HEK293 (cell line): ENCODE data around the gene MARCHF3.

Source experiments
- CTCF ChIA-PET: fragments of 350-600 bp; formaldehyde crosslinking; extraction: SDS; loops from one replicate; lab custom pipeline; 2021; ENCODE audit warnings: antibody characterized with exemption; lab: Yijun Ruan, JAX
- POLR2A ChIA-PET: fragments of 300-600 bp; formaldehyde crosslinking; extraction: SDS; loops from one replicate; lab custom pipeline; 2020; ENCODE audit warnings: antibody characterized with exemption, inconsistent platforms; lab: Yijun Ruan, JAX
- H3K27ac ChIP-seq: fragments of 200-500 bp; sonication (Bioruptor generic); 2 replicates; pipeline ENCODE4 v1.5.1; 2014; ENCODE audit warnings: low read depth, low read length, control low read depth, inconsistent platforms; ENCODE audit errors: extremely low read depth
- H3K36me3 ChIP-seq, 2 experiments: fragments of 200-500 bp in 1 of 2; sonication (Bioruptor generic) in 1 of 2; 1 replicate in 1 of 2; 2 replicates in 1 of 2; pipeline ENCODE4 v1.5.1; 2014 to 2017; ENCODE audit warnings: inconsistent platforms in 2 of 2, low read length in 2 of 2; ENCODE audit not compliant: control insufficient read depth in 2 of 2, insufficient read depth in 1 of 2
- H3K4me1 ChIP-seq: fragments of 200-500 bp; sonication (Bioruptor generic); 2 replicates; pipeline ENCODE4 v1.5.1; 2014; ENCODE audit warnings: mild to moderate bottlenecking, low read length, inconsistent platforms; ENCODE audit not compliant: control insufficient read depth, insufficient read depth
- H3K4me3 ChIP-seq: 2 replicates; pipeline ENCODE4 v1.5.1; 2011; ENCODE audit warnings: low read depth, mild to moderate bottlenecking, control low read depth, low read length, moderate library complexity
- H3K9me3 ChIP-seq: fragments of 200-500 bp; sonication (Bioruptor generic); 2 replicates; pipeline ENCODE4 v1.5.1; 2014; ENCODE audit warnings: low read depth, low read length, inconsistent platforms; ENCODE audit not compliant: control insufficient read depth, insufficient read depth
- PATZ1 ChIP-seq: fragments of 450-650 bp; formaldehyde crosslinking; IDR thresholded peaks from 2 replicates; pipeline ENCODE4 v1.5.1; 2016; ENCODE audit warnings: missing biosample characterization, missing genetic modification characterization
- PRDM6 ChIP-seq: fragments of 450-650 bp; formaldehyde crosslinking; IDR thresholded peaks from 2 replicates; pipeline ENCODE4 v1.5.1; 2017; ENCODE audit warnings: missing biosample characterization, missing genetic modification characterization
- SCRT1 ChIP-seq: fragments of 450-650 bp; formaldehyde crosslinking; IDR thresholded peaks from 2 replicates; pipeline ENCODE4 v1.5.1; 2016; ENCODE audit warnings: missing biosample characterization, missing genetic modification characterization, borderline replicate concordance
- SCRT2 ChIP-seq: fragments of 450-650 bp; formaldehyde crosslinking; IDR thresholded peaks from 2 replicates; pipeline ENCODE4 v1.5.1; 2016; ENCODE audit warnings: missing biosample characterization, missing genetic modification characterization
- ZIC2 ChIP-seq: fragments of 450-650 bp; formaldehyde crosslinking; IDR thresholded peaks from 2 replicates; pipeline ENCODE4 v1.5.1; 2016; ENCODE audit warnings: missing biosample characterization, missing genetic modification characterization
- ZNF112 ChIP-seq: fragments of 450-650 bp; formaldehyde crosslinking; IDR thresholded peaks from 2 replicates; pipeline ENCODE4 v1.5.0; 2017; ENCODE audit warnings: missing biosample characterization, missing genetic modification characterization
- ZNF362 ChIP-seq: fragments of 450-650 bp; formaldehyde crosslinking; IDR thresholded peaks from 2 replicates; pipeline ENCODE4 v1.5.1; 2016; ENCODE audit warnings: missing biosample characterization, missing genetic modification characterization
- ZNF423 ChIP-seq: fragments of 450-650 bp; formaldehyde crosslinking; IDR thresholded peaks from 2 replicates; pipeline ENCODE4 v1.5.1; 2016; ENCODE audit warnings: missing biosample characterization, missing genetic modification characterization
- ZNF521 ChIP-seq: fragments of 450-650 bp; formaldehyde crosslinking; IDR thresholded peaks from 2 replicates; pipeline ENCODE4 v1.5.1; 2017; ENCODE audit warnings: missing biosample characterization, mild to moderate bottlenecking, missing genetic modification characterization
- ZNF585B ChIP-seq: fragments of 450-650 bp; formaldehyde crosslinking; IDR thresholded peaks from 2 replicates; pipeline ENCODE4 v1.5.1; 2016; ENCODE audit warnings: missing biosample characterization, missing genetic modification characterization
- ZNF626 ChIP-seq: fragments of 450-650 bp; sonication (Bioruptor Pico); formaldehyde crosslinking; IDR thresholded peaks from 2 replicates; pipeline ENCODE4 v1.5.1; 2018; ENCODE audit warnings: missing biosample characterization, missing genetic modification characterization, inconsistent platforms
- ZNF76 ChIP-seq: fragments of 450-650 bp; formaldehyde crosslinking; IDR thresholded peaks from 2 replicates; pipeline ENCODE4; 2016; ENCODE audit warnings: low read depth, missing biosample characterization, missing genetic modification characterization, borderline replicate concordance
- ZNF776 ChIP-seq: fragments of 450-650 bp; formaldehyde crosslinking; IDR thresholded peaks from 2 replicates; pipeline ENCODE4 v1.5.0; 2017; ENCODE audit warnings: missing biosample characterization, missing genetic modification characterization, borderline replicate concordance
- ZNF792 ChIP-seq: fragments of 450-650 bp; formaldehyde crosslinking; IDR thresholded peaks from 2 replicates; pipeline ENCODE4 v1.5.1; 2016; ENCODE audit warnings: missing biosample characterization, missing genetic modification characterization
- ZSCAN4 ChIP-seq: fragments of 450-650 bp; formaldehyde crosslinking; IDR thresholded peaks from 2 replicates; pipeline ENCODE4 v1.5.1; 2017; ENCODE audit warnings: missing biosample characterization, missing genetic modification characterization
- TF ChIP-seq, protein P1 (sequence below): fragments of 450-650 bp; formaldehyde crosslinking; IDR thresholded peaks from 2 replicates; pipeline ENCODE4 v1.5.1; 2016; ENCODE audit warnings: missing biosample characterization, missing genetic modification characterization
- TF ChIP-seq, protein P2 (sequence below): fragments of 450-650 bp; formaldehyde crosslinking; IDR thresholded peaks from 2 replicates; pipeline ENCODE4 v1.5.0; 2017; ENCODE audit warnings: missing biosample characterization, missing genetic modification characterization, borderline replicate concordance

MARCHF3 gene

GRCh38 chr5:126928041-126928440 is 102.3 kb downstream of the MARCHF3 start:
- POLR2A ChIA-PET: interaction anchor here (0.6 kb wide), 1 partner anchor 14 kb away, joined by 6 read pairs; no protein-coding TSS in a partner anchor
- TF ChIP-seq, protein P1, sequence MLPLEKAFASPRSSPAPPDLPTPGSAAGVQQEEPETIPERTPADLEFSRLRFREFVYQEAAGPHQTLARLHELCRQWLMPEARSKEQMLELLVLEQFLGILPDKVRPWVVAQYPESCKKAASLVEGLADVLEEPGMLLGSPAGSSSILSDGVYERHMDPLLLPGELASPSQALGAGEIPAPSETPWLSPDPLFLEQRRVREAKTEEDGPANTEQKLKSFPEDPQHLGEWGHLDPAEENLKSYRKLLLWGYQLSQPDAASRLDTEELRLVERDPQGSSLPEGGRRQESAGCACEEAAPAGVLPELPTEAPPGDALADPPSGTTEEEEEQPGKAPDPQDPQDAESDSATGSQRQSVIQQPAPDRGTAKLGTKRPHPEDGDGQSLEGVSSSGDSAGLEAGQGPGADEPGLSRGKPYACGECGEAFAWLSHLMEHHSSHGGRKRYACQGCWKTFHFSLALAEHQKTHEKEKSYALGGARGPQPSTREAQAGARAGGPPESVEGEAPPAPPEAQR (tag by site-specific recombination): no peak
- TF ChIP-seq PRDM6 (tag by site-specific recombination): peak; percentile 40; the same call in 1 of the 2 replicates
- TF ChIP-seq ZNF112 (tag by site-specific recombination): no peak
- Histone ChIP-seq H3K9me3 (no peaks in the 10 kb centered on the region), H3K27ac (no peak overlapping the region), H3K36me3 (no peaks in the 10 kb centered on the region), H3K4me1 (no peaks in the 10 kb centered on the region), H3K4me3 (no peak overlapping the region)
- CTCF ChIA-PET: no interaction called here

DNA sequence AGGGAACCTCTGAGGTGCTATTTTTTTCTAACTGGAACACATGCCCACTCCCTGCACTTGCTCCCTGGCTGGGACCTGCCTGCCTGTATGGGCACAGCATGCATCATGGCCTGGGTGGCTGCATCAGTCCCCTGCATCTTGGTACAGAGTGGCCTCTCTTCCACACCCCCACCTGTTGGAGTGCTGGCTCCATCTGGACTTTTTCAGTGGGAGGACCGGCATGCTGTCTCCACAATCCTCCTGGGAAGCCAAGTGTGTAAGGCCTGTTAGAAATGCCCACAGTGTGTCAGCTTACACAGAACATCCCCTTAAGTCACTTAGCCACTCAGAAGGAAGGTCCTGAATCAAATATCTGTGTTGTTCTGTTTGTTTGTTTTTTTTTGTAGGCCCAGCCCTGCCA is 102.9 kb downstream of the MARCHF3 start:
- CTCF ChIA-PET: no interaction called here
- POLR2A ChIA-PET: interaction anchor here (0.6 kb wide), 1 partner anchor 14 kb away, joined by 6 read pairs; no protein-coding TSS in a partner anchor
- TF ChIP-seq ZNF585B (tag by site-specific recombination): no peak
- TF ChIP-seq SCRT2 (tag by site-specific recombination): peak; percentile 79
- peak; percentile 38; the same call in 1 of the 2 replicates for TF ChIP-seq ZIC2 (tag by site-specific recombination)
- peak; percentile 29; the same call in 1 of the 2 replicates for TF ChIP-seq SCRT1 (tag by site-specific recombination)
- TF ChIP-seq, all 188 proteins: peak for 3
- no peak overlapping the region for H3K27ac ChIP-seq
- H3K4me3 ChIP-seq: no peak overlapping the region
- no peaks in the 10 kb centered on the region for H3K4me1 ChIP-seq
- H3K9me3 ChIP-seq: no peaks in the 10 kb centered on the region
- no peaks in the 10 kb centered on the region for H3K36me3 ChIP-seq

DNA sequence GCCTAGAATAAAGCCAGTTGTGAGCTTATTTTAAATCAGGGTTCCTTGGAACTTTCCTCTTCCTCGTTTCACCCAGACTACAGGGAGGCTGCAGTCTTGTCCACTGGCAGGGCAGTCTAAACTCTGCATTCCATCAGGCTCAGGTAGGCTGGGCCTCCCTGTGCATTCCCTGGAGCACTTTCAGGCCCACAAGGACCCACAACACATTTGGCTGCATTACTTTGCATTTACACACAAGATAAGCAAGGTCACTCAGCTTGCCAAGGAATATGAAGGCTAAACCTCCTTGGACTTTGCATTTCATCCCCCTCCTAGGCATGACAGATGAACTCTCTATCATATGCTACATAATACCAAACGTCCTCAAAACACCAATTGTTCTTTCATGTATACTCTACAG is 104.2 kb downstream of the MARCHF3 start:
- no peak overlapping the region for H3K27ac ChIP-seq
- ChIA-PET CTCF (interaction anchor here (0.7 kb wide), 1 partner anchor 46 kb away, joined by 4 read pairs; no protein-coding TSS in a partner anchor), POLR2A (interaction anchor here (0.5 kb wide), 1 partner anchor 12 kb away, joined by 6 read pairs; no protein-coding TSS in a partner anchor)
- H3K4me3 ChIP-seq: no peak overlapping the region
- H3K4me1 ChIP-seq: no peaks in the 10 kb centered on the region
- no peaks in the 10 kb centered on the region for H3K9me3 ChIP-seq
- no peaks in the 10 kb centered on the region for H3K36me3 ChIP-seq
- TF ChIP-seq ZNF792 (tag by site-specific recombination): no peak
- no peak for TF ChIP-seq PATZ1 (tag by site-specific recombination)
- TF ChIP-seq ZNF362 (tag by site-specific recombination): no peak
- TF ChIP-seq, protein P2, sequence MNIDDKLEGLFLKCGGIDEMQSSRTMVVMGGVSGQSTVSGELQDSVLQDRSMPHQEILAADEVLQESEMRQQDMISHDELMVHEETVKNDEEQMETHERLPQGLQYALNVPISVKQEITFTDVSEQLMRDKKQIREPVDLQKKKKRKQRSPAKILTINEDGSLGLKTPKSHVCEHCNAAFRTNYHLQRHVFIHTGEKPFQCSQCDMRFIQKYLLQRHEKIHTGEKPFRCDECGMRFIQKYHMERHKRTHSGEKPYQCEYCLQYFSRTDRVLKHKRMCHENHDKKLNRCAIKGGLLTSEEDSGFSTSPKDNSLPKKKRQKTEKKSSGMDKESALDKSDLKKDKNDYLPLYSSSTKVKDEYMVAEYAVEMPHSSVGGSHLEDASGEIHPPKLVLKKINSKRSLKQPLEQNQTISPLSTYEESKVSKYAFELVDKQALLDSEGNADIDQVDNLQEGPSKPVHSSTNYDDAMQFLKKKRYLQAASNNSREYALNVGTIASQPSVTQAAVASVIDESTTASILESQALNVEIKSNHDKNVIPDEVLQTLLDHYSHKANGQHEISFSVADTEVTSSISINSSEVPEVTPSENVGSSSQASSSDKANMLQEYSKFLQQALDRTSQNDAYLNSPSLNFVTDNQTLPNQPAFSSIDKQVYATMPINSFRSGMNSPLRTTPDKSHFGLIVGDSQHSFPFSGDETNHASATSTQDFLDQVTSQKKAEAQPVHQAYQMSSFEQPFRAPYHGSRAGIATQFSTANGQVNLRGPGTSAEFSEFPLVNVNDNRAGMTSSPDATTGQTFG (tag by site-specific recombination): no peak
- TF ChIP-seq, protein P1 (tag by site-specific recombination): no peak
- no peak for TF ChIP-seq ZNF626
- no peak for TF ChIP-seq ZSCAN4
- TF ChIP-seq ZNF776 (tag by site-specific recombination): no peak
- TF ChIP-seq ZNF76 (tag by site-specific recombination): no peak
- no peak for TF ChIP-seq ZNF423
- TF ChIP-seq ZNF521: no peak
